PC-9 (cell line): ENCODE measurements around the gene HCCS. TPM values are rescaled to one million over a fixed set of nuclear protein-coding genes. Genes with fewer than 3 reads are reported as not detected.
A peak's percentile ranks its signal among the peaks of the same experiment; 100 is the strongest.

ENCODE experiments used
- BruUV-seq: library from RNA; stranded (reverse); fragments of 400-500 nt; replicated peaks from 2 replicates; lab custom pipeline; 2021; lab: Mats Ljungman, UMichigan
- CTCF ChIA-PET: fragments of 300-600 bp; sonication (Branson Sonifier 250); formaldehyde crosslinking; loops from one replicate; lab custom pipeline; 2022; ENCODE audit warnings: antibody characterized with exemption; lab: Charles Lee
- POLR2A ChIA-PET: fragments of 300-600 bp; sonication (Branson Sonifier 250); formaldehyde crosslinking; loops from one replicate; lab custom pipeline; 2022; ENCODE audit warnings: antibody characterized with exemption; ENCODE audit not compliant: unreplicated experiment; lab: Charles Lee
- DNase-seq, 2 experiments: peaks; one replicate each; pipeline versions ENCODE4 v3.0.0 to v3.0.0-alpha.2; 2015 to 2022; ENCODE audit warnings: mixed read lengths in 1 of 2
- H2AFZ ChIP-seq: fragments of 200-600 bp; sonication (generic); 2 replicates; pipeline ENCODE4 v1.8.1; 2017; ENCODE audit warnings: antibody characterized with exemption
- H3F3A ChIP-seq: fragments of 200-600 bp; sonication (generic); 2 replicates; pipeline ENCODE4 v1.8.1; 2017; ENCODE audit warnings: antibody characterized with exemption, mild to moderate bottlenecking, low read depth; ENCODE audit not compliant: insufficient read depth
- H3K27ac ChIP-seq: fragments of 200-600 bp; sonication (generic); 2 replicates; pipeline ENCODE4 v1.6.1; 2016; ENCODE audit warnings: mixed run types
- H3K27me3 ChIP-seq: fragments of 200-600 bp; sonication (generic); 2 replicates; pipeline ENCODE4 v1.6.1; 2016; ENCODE audit warnings: low read depth, mixed run types; ENCODE audit not compliant: insufficient read depth
- H3K36me3 ChIP-seq: fragments of 200-600 bp; sonication (generic); 2 replicates; pipeline ENCODE4 v1.6.1; 2016; ENCODE audit warnings: low read depth, mixed run types
- H3K4me1 ChIP-seq: fragments of 200-600 bp; sonication (generic); replicated peaks from 2 replicates; pipeline ENCODE4 v1.6.1; 2016; ENCODE audit warnings: mixed run types; ENCODE audit not compliant: insufficient read depth
- H3K4me2 ChIP-seq: fragments of 200-600 bp; sonication (generic); 2 replicates; pipeline ENCODE4 v1.6.1; 2017; ENCODE audit warnings: mixed run types
- H3K4me3 ChIP-seq: fragments of 200-600 bp; sonication (generic); 2 replicates; pipeline ENCODE4 v1.6.1; 2016; ENCODE audit warnings: mixed run types
- H3K79me2 ChIP-seq: fragments of 200-600 bp; sonication (generic); 2 replicates; pipeline ENCODE4 v1.6.1; 2017; ENCODE audit warnings: low read depth, mixed run types
- H3K9me2 ChIP-seq: fragments of 200-600 bp; sonication (generic); 2 replicates; pipeline ENCODE4 v1.8.1; 2017; ENCODE audit warnings: mild to moderate bottlenecking; ENCODE audit not compliant: insufficient read depth
- H3K9me3 ChIP-seq: fragments of 200-600 bp; sonication (generic); 2 replicates; pipeline ENCODE4 v1.8.1; 2016; ENCODE audit warnings: low read depth; ENCODE audit not compliant: insufficient read depth
- H4K20me1 ChIP-seq: fragments of 200-600 bp; sonication (generic); 2 replicates; pipeline ENCODE4 v1.8.1; 2017; ENCODE audit not compliant: insufficient read depth
- CTCF ChIP-seq: fragments of 200-600 bp; sonication (generic); conservative IDR thresholded peaks from 2 replicates; pipeline ENCODE4 v1.6.1; 2017; ENCODE audit warnings: mixed run types, antibody characterized with exemption, mild to moderate bottlenecking, moderate library complexity
- EZH2 ChIP-seq: fragments of 200-600 bp; sonication (generic); IDR thresholded peaks from 2 replicates; pipeline ENCODE4 v1.8.0; 2017; ENCODE audit warnings: antibody characterized with exemption, low read depth
- intact Hi-C: fragments of 100-400 bp; cut with micrococcal nuclease; formaldehyde crosslinking; loops from one replicate; pipeline ENCODE4 v1.10.0; 2022; ENCODE audit not compliant: unreplicated experiment
- total RNA-seq: library from RNA; stranded (reverse); gene quantifications from 2 replicates; pipeline ENCODE4 v1.2.3, GENCODE V29; 2021

The HCCS gene
- total RNA-seq, 1 experiment from 2014 or later = 38.5 TPM

- no peaks in the 10 kb centered on the region for H3F3A ChIP-seq
- H3K4me2 ChIP-seq = no peak overlapping the region
- H3K4me1 ChIP-seq = no peaks in the 10 kb centered on the region
- no peaks in the 10 kb centered on the region for H3K9me2 ChIP-seq
- no peaks in the 10 kb centered on the region for H3K27me3 ChIP-seq
- H3K4me3 ChIP-seq = no peak overlapping the region
- no peak overlapping the region for H2AFZ ChIP-seq
- no peaks in the 10 kb centered on the region for H3K36me3 ChIP-seq
- no peaks in the 10 kb centered on the region for H4K20me1 ChIP-seq
- TF ChIP-seq CTCF (no peak), EZH2 (no peak)
- no peak for DNase-seq
- no peaks in the 10 kb centered on the region for H3K9me3 ChIP-seq
- no peak overlapping the region for H3K27ac ChIP-seq
- CTCF ChIA-PET = no interaction called here
- BruUV-seq = no TSS peak
- intact Hi-C loops = no loop called here
- POLR2A ChIA-PET = no interaction called here
- no peaks in the 10 kb centered on the region for H3K79me2 ChIP-seq
These were observed 24.5 kb downstream of the HCCS start for GRCh38 chrX:11135564-11136185.

GRCh38 chrX:11137543-11138139, 26.5 kb downstream of the HCCS start:
- Histone ChIP-seq H3K4me1 (no peaks in the 10 kb centered on the region), H3K4me2 (no peak overlapping the region; the same call in 1 of the 2 replicates), H3K79me2 (no peaks in the 10 kb centered on the region), H3K4me3 (no peak overlapping the region), H3K9me3 (no peaks in the 10 kb centered on the region), H3K27ac (no peak overlapping the region), H3K27me3 (no peaks in the 10 kb centered on the region), H3K9me2 (no peaks in the 10 kb centered on the region), H4K20me1 (no peaks in the 10 kb centered on the region), H3K36me3 (no peaks in the 10 kb centered on the region), H3F3A (no peaks in the 10 kb centered on the region), H2AFZ (no peak overlapping the region)
- no TSS peak for BruUV-seq
- intact Hi-C loops = loop anchor here (1.0 kb wide), 1 partner anchor 947 kb away; no protein-coding TSS in a partner anchor
- CTCF ChIA-PET = interaction anchor here (1.6 kb wide), 1 partner anchor 948 kb away, joined by 4 read pairs; no protein-coding TSS in a partner anchor
- TF ChIP-seq EZH2 = no peak
- TF ChIP-seq CTCF = peak; percentile 70
- POLR2A ChIA-PET = no interaction called here
- no peak for DNase-seq

DNA sequence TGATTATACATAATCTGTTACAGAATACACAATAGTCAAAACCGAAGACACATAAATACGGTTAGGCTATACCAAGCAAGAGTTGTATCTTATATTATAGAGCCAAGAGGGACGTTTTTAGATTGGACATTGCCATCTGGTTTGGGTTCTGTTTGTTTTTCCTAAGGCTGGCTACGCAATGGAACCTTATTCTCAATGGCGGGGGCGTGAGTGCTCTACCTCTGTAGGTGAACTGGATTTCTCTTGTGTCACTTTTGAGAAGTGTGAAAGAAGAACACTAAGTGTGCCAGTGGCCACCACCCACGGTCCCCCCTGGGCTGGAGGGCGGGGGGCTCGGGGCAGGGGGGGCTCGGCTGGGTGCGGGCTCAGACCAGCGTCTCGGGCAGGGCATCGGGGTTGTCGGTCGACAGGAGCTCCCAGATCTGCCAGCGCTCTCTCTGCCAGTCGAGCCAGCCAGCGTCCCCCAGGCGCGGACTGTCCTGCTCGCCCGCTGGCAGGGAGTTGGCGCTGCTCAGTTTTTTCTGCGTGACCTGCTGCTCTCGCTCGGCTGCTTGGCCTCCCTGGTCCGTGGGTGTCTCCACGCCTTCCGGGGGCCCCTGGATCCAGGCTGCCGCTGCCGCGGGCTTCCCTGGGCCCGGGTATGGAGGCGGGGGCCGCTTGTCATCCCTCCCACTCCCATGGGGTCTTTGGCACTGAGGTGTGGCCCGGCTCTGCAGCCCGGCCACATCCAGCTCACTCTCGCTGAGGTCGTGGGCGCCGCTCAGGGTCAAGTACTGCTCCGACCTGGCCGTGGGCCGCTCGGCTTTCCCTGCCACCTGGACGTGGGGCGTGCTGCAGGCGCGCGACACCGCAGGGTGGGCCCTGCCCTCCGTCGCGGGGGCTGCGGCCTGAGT, 27.6 kb downstream of the HCCS start:
- H3K27me3 ChIP-seq = no peaks in the 10 kb centered on the region
- no TSS peak for BruUV-seq
- H3K79me2 ChIP-seq = no peaks in the 10 kb centered on the region
- no peaks in the 10 kb centered on the region for H4K20me1 ChIP-seq
- H2AFZ ChIP-seq = no peak overlapping the region
- ChIA-PET POLR2A (no interaction called here), CTCF (no interaction called here)
- H3K4me1 ChIP-seq = no peaks in the 10 kb centered on the region
- TF ChIP-seq CTCF = no peak
- no peak for TF ChIP-seq EZH2
- no peak for DNase-seq
- no peaks in the 10 kb centered on the region for H3F3A ChIP-seq
- no peak overlapping the region for H3K4me3 ChIP-seq
- H3K27ac ChIP-seq = no peak overlapping the region
- H3K9me3 ChIP-seq = no peaks in the 10 kb centered on the region
- intact Hi-C loops = no loop called here
- H3K36me3 ChIP-seq = no peaks in the 10 kb centered on the region
- no peak overlapping the region for H3K4me2 ChIP-seq
- H3K9me2 ChIP-seq = no peaks in the 10 kb centered on the region
